HCT116 (cell line): ENCODE results near the gene ADRM1. TPM values are rescaled to one million over a fixed set of nuclear protein-coding genes. Genes with fewer than 3 reads are reported as not detected.

Experiments used
- ATAC-seq: fragments of 200-7000 bp; cut with Tn5 transposase; 2 replicates; pipeline ENCODE4 v1.9.1; 2020; ENCODE audit warnings: mild to moderate bottlenecking, moderate library complexity
- BruUV-seq: library from RNA; stranded (reverse); fragments of 400-500 nt; replicated peaks from 2 replicates; lab custom pipeline; 2021; lab: Mats Ljungman, UMichigan
- CTCF ChIA-PET: fragments of 300-600 bp; sonication (Branson Sonifier 250); formaldehyde crosslinking; loops from one replicate; lab custom pipeline; 2021; ENCODE audit warnings: antibody characterized with exemption; lab: Charles Lee
- POLR2A ChIA-PET: fragments of 300-600, 350-600 bp; sonication (Branson Sonifier 250); formaldehyde crosslinking; loops from one replicate; lab custom pipeline; 2021; ENCODE audit warnings: antibody characterized with exemption; lab: Charles Lee
- RAD21 ChIA-PET, 2 experiments: fragments of 300-600 bp; sonication (Branson Sonifier 250); formaldehyde crosslinking; loops; one replicate each; lab custom pipeline; 2023; ENCODE audit warnings: low total read pairs in 2 of 2; ENCODE audit not compliant: uncharacterized antibody in 2 of 2, unreplicated experiment in 2 of 2, low non-redundant PET in 1 of 2; lab: Charles Lee
- DNase-seq: peaks from one replicate; pipeline ENCODE4 v3.0.0-alpha.2; 2010; ENCODE audit warnings: low read depth, low spot score
- H2AFZ ChIP-seq: fragments of 200-600 bp; shearing (Covaris generic), sonication (generic); 2 replicates; pipeline ENCODE4 v1.6.1; 2017; ENCODE audit warnings: low read depth, mixed run types, mixed read lengths, antibody characterized with exemption, low read length; ENCODE audit not compliant: poor library complexity, severe bottlenecking
- H3K27ac ChIP-seq: 2 replicates; pipeline ENCODE4 v1.5.1; 2012; ENCODE audit warnings: low read depth, low read length
- H3K27me3 ChIP-seq: fragments of 200-600 bp; sonication (generic); 2 replicates; pipeline ENCODE4 v1.6.1; 2016; ENCODE audit warnings: mixed run types, low read length, mixed read lengths; ENCODE audit not compliant: insufficient read depth
- H3K36me3 ChIP-seq, 2 experiments: fragments of 200-500 bp in 1 of 2; fragments of 200-600 bp in 1 of 2; sonication (Bioruptor generic) in 1 of 2; sonication (generic) in 1 of 2; 2 replicates each; pipeline versions ENCODE4 v1.5.1 to v1.6.1; 2014 to 2016; ENCODE audit warnings: low read length in 2 of 2, inconsistent platforms in 1 of 2, mixed read lengths in 1 of 2, mixed run types in 1 of 2; ENCODE audit not compliant: insufficient read depth in 2 of 2, control insufficient read depth in 1 of 2
- H3K4me1 ChIP-seq, 2 experiments: fragments of 200-600 bp in 1 of 2; sonication (generic) in 1 of 2; 2 replicates each; pipeline versions ENCODE4 v1.5.1 to v1.6.1; 2012 to 2017; ENCODE audit warnings: low read length in 2 of 2, inconsistent platforms in 1 of 2, mild to moderate bottlenecking in 1 of 2, mixed read lengths in 1 of 2, mixed run types in 1 of 2, moderate library complexity in 1 of 2; ENCODE audit not compliant: insufficient read depth in 2 of 2, control insufficient read depth in 1 of 2
- H3K4me2 ChIP-seq: fragments of 200-600 bp; sonication (generic); 2 replicates; pipeline ENCODE4 v1.6.1; 2017; ENCODE audit warnings: mixed run types, low read length, mixed read lengths
- H3K4me3 ChIP-seq, 2 experiments: fragments of 200-600 bp in 1 of 2; sonication (generic) in 1 of 2; replicated peaks in 1 of 2; 2 replicates each; pipeline ENCODE4 v1.5.1; 2011 to 2016; ENCODE audit warnings: low read length in 2 of 2, control low read depth in 1 of 2, low read depth in 1 of 2, mild to moderate bottlenecking in 1 of 2, mixed read lengths in 1 of 2, mixed run types in 1 of 2
- H3K79me2 ChIP-seq: fragments of 200-600 bp; sonication (generic); 2 replicates; pipeline ENCODE4 v1.6.1; 2017; ENCODE audit warnings: mild to moderate bottlenecking, mixed run types, low read length, moderate library complexity, mixed read lengths; ENCODE audit not compliant: insufficient read depth
- H3K9ac ChIP-seq: fragments of 200-600 bp; sonication (generic); 2 replicates; pipeline ENCODE4 v1.6.1; 2016; ENCODE audit warnings: low read length, mixed read lengths
- H3K9me2 ChIP-seq: fragments of 200-600 bp; sonication (generic), shearing (Covaris generic); 2 replicates; pipeline ENCODE4 v1.6.1; 2017; ENCODE audit warnings: mixed run types, mild to moderate bottlenecking, moderate library complexity; ENCODE audit not compliant: insufficient read depth
- H3K9me3 ChIP-seq, 2 experiments: fragments of 200-500 bp in 1 of 2; fragments of 200-600 bp in 1 of 2; sonication (Bioruptor generic) in 1 of 2; sonication (generic) in 1 of 2; 2 replicates each; pipeline ENCODE4 v1.6.1; 2014 to 2017; ENCODE audit warnings: low read length in 2 of 2, mixed read lengths in 2 of 2, inconsistent platforms in 1 of 2, low read depth in 1 of 2, mild to moderate bottlenecking in 1 of 2, mixed run types in 1 of 2, moderate library complexity in 1 of 2; ENCODE audit not compliant: control insufficient read depth in 1 of 2, insufficient read depth in 1 of 2
- H4K20me1 ChIP-seq: fragments of 200-600 bp; sonication (generic), shearing (Covaris generic); 2 replicates; pipeline ENCODE4 v1.6.1; 2017; ENCODE audit warnings: mixed run types, mild to moderate bottlenecking, moderate library complexity; ENCODE audit not compliant: insufficient read depth
- CBX3 ChIP-seq: IDR thresholded peaks from 2 replicates; pipeline ENCODE4 v1.6.1; 2012; ENCODE audit warnings: low read depth
- CEBPB ChIP-seq: IDR thresholded peaks from 2 replicates; pipeline ENCODE4 v1.6.1; 2012; ENCODE audit warnings: low read depth
- CTCF ChIP-seq, 3 experiments: fragments of 200-600 bp in 1 of 3; sonication (generic) in 1 of 3; IDR thresholded peaks in 2 of 3; conservative IDR thresholded peaks in 1 of 3; 2 replicates each; pipeline ENCODE4 v1.5.1; 2012 to 2017; ENCODE audit warnings: low read depth in 2 of 3, low read length in 2 of 3, antibody characterized with exemption in 1 of 3, borderline replicate concordance in 1 of 3, control low read depth in 1 of 3, mild to moderate bottlenecking in 1 of 3, mixed read lengths in 1 of 3, mixed run types in 1 of 3, moderate library complexity in 1 of 3; ENCODE audit not compliant: insufficient read depth in 1 of 3
- ELF1 ChIP-seq: IDR thresholded peaks from 2 replicates; pipeline ENCODE4 v1.6.1; 2012; ENCODE audit warnings: low read depth, borderline replicate concordance
- EZH2 ChIP-seq: fragments of 200-600 bp; sonication (generic); IDR thresholded peaks from 2 replicates; pipeline ENCODE4 v1.6.1; 2017; ENCODE audit warnings: antibody characterized with exemption, mixed run types
- EZH2phosphoT487 ChIP-seq: fragments of 200-600 bp; IDR thresholded peaks from 2 replicates; pipeline ENCODE4 v1.6.1; 2018; ENCODE audit warnings: antibody characterized with exemption, borderline replicate concordance
- FOSL1 ChIP-seq: IDR thresholded peaks from 2 replicates; pipeline ENCODE4 v1.6.1; 2012; ENCODE audit warnings: low read depth
- JUND ChIP-seq: IDR thresholded peaks from 2 replicates; pipeline ENCODE4 v1.6.1; 2012
- MAX ChIP-seq: IDR thresholded peaks from 2 replicates; pipeline ENCODE4 v1.6.1; 2012
- POLR2A ChIP-seq: IDR thresholded peaks from 2 replicates; pipeline ENCODE4 v1.7.0; 2011; ENCODE audit warnings: borderline replicate concordance; ENCODE audit not compliant: insufficient read depth, insufficient read length; ENCODE audit errors: extremely low read depth
- POLR2AphosphoS5 ChIP-seq: IDR thresholded peaks from 2 replicates; pipeline ENCODE4 v1.6.1; 2011; ENCODE audit warnings: mild to moderate bottlenecking, low read depth, low read length, moderate library complexity
- RAD21 ChIP-seq: IDR thresholded peaks from 2 replicates; pipeline ENCODE4 v1.6.1; 2012; ENCODE audit warnings: low read depth, mild to moderate bottlenecking
- REST ChIP-seq: IDR thresholded peaks from 2 replicates; pipeline ENCODE4 v1.6.1; 2012; ENCODE audit warnings: low read depth
- SIN3A ChIP-seq: IDR thresholded peaks from 2 replicates; pipeline ENCODE4 v1.6.1; 2012; ENCODE audit warnings: low read depth
- SP1 ChIP-seq: IDR thresholded peaks from 2 replicates; pipeline ENCODE4 v1.6.1; 2012; ENCODE audit warnings: low read depth
- SRF ChIP-seq: IDR thresholded peaks from 2 replicates; pipeline ENCODE4 v1.6.1; 2012; ENCODE audit warnings: low read depth
- TCF7L2 ChIP-seq: IDR thresholded peaks from 2 replicates; pipeline ENCODE4 v1.7.0; 2011; ENCODE audit warnings: borderline replicate concordance, inconsistent platforms; ENCODE audit not compliant: insufficient read depth, insufficient read length; ENCODE audit errors: extremely low read depth
- YY1 ChIP-seq: IDR thresholded peaks from 2 replicates; pipeline ENCODE4 v1.6.1; 2011; ENCODE audit warnings: low read length, low read depth, moderate library complexity, mild to moderate bottlenecking; ENCODE audit not compliant: insufficient replicate concordance; ENCODE audit errors: extremely low read depth
- ZNF274 ChIP-seq: fragments of 200-500 bp; sonication (Bioruptor generic); IDR thresholded peaks from 2 replicates; pipeline ENCODE4 v1.6.1; 2014; ENCODE audit warnings: mild to moderate bottlenecking, low read depth, low read length, inconsistent platforms
- intact Hi-C: fragments of 100-400 bp; cut with micrococcal nuclease; formaldehyde crosslinking; loops from 2 replicates; pipeline ENCODE4 v1.10.0; 2022
- total RNA-seq: library from RNA; stranded (reverse); gene quantifications from one replicate; pipeline ENCODE4 v1.2.1, GENCODE V29; 2021; ENCODE audit not compliant: unreplicated experiment

The ADRM1 gene
- total RNA-seq, 1 experiment from 2014 or later = 158 TPM

- H3K4me2 ChIP-seq = no peak overlapping the region
- H3K27me3 ChIP-seq = no peaks in the 10 kb centered on the region
- TF ChIP-seq ZNF274 (no peak), SIN3A (no peak), FOSL1 (no peak), CBX3 (no peak), ELF1 (no peak), EZH2 (no peak), POLR2A (no peak), MAX (no peak), TCF7L2 (no peak), CTCF (IDR thresholded peaks at IDR 0.05 in 2 of 3, conservative IDR thresholded peaks at IDR 0.05 in 1 of 3; ENCODE audit: borderline replicate concordance in 1 of 3, insufficient read depth in 1 of 3, low read depth in 2 of 3, low read length in 2 of 3) (no peak), SRF (no peak), POLR2AphosphoS5 (no peak), YY1 (no peak), EZH2phosphoT487 (no peak), CEBPB (no peak), RAD21 (no peak), SP1 (no peak), JUND (no peak), REST (no peak)
- H4K20me1 ChIP-seq = no peaks in the 10 kb centered on the region
- no peak overlapping the region for H3K4me3 ChIP-seq
- H3K9me3 ChIP-seq = no peaks in the 10 kb centered on the region
- H3K27ac ChIP-seq = no peak overlapping the region
- intact Hi-C loops = no loop called here
- BruUV-seq = no TSS peak
- ATAC-seq = no peak
- H3K9ac ChIP-seq = no peak overlapping the region
- no peaks in the 10 kb centered on the region for H3K79me2 ChIP-seq
- peaks cover 3 to 6% of the 10 kb centered on the region in 2 experiments; a peak in 2 of 4 replicates for H3K36me3 ChIP-seq
- no peaks in the 10 kb centered on the region for H3K9me2 ChIP-seq
- H3K4me1 ChIP-seq = no peaks in the 10 kb centered on the region
- CTCF ChIA-PET = no interaction called here
- POLR2A ChIA-PET = no interaction called here
- no peak for DNase-seq
- no peak overlapping the region for H2AFZ ChIP-seq
- RAD21 ChIA-PET = no interaction called here
These were observed 27.6 kb upstream of the ADRM1 start for GRCh38 chr20:62275219-62275618.
